Hepatocyte (in vitro differentiated cells): ENCODE results near the gene DDX52. TPM values are rescaled to one million over a fixed set of nuclear protein-coding genes. Genes with fewer than 3 reads are reported as not detected.

Source experiments
- DNase-seq: peaks from one replicate; pipeline ENCODE4 v3.0.0-alpha.2; 2016; ENCODE audit warnings: low spot score
- H2AFZ ChIP-seq: fragments of 200-600 bp; sonication (generic); 2 replicates; pipeline ENCODE4 v1.6.0; 2016; ENCODE audit warnings: antibody characterized with exemption, mild to moderate bottlenecking
- H3K27ac ChIP-seq: fragments of 200-600 bp; sonication (generic); 2 replicates; pipeline ENCODE4 v1.5.1; 2016; ENCODE audit warnings: mild to moderate bottlenecking
- H3K27me3 ChIP-seq: fragments of 200-600 bp; sonication (generic); 2 replicates; pipeline ENCODE4 v1.6.1; 2016
- H3K36me3 ChIP-seq: fragments of 200-600 bp; sonication (generic); replicated peaks from 2 replicates; pipeline ENCODE4 v1.5.1; 2016; ENCODE audit warnings: low read depth; ENCODE audit not compliant: insufficient read depth
- H3K4me1 ChIP-seq: fragments of 200-600 bp; sonication (generic); 2 replicates; pipeline ENCODE4 v1.5.1; 2016; ENCODE audit warnings: mild to moderate bottlenecking, moderate library complexity; ENCODE audit not compliant: insufficient read depth
- H3K4me2 ChIP-seq: fragments of 200-600 bp; sonication (generic); 2 replicates; pipeline ENCODE4 v1.6.0; 2016
- H3K4me3 ChIP-seq: fragments of 200-600 bp; sonication (generic); 2 replicates; pipeline ENCODE4 v1.5.1; 2016; ENCODE audit warnings: mild to moderate bottlenecking
- H3K79me2 ChIP-seq: fragments of 200-600 bp; sonication (generic); 2 replicates; pipeline ENCODE4 v1.6.0; 2017; ENCODE audit warnings: mild to moderate bottlenecking
- H3K9me2 ChIP-seq: fragments of 200-600 bp; sonication (generic); replicated peaks from 2 replicates; pipeline ENCODE4 v1.6.0; 2017; ENCODE audit warnings: mild to moderate bottlenecking; ENCODE audit not compliant: insufficient read depth
- H3K9me3 ChIP-seq: fragments of 200-600 bp; sonication (generic); 2 replicates; pipeline ENCODE4 v1.5.1; 2016; ENCODE audit warnings: low read depth, mild to moderate bottlenecking
- H4K20me1 ChIP-seq: fragments of 200-600 bp; sonication (generic); 2 replicates; pipeline ENCODE4 v1.6.0; 2016; ENCODE audit warnings: mild to moderate bottlenecking; ENCODE audit not compliant: insufficient read depth, poor library complexity, severe bottlenecking
- CTCF ChIP-seq: fragments of 200-600 bp; sonication (generic); IDR thresholded peaks from 2 replicates; pipeline ENCODE4 v1.5.1; 2016; ENCODE audit warnings: antibody characterized with exemption, mild to moderate bottlenecking; ENCODE audit not compliant: poor library complexity
- EZH2 ChIP-seq: fragments of 200-600 bp; sonication (generic); IDR thresholded peaks from 2 replicates; pipeline ENCODE4 v1.6.1; 2016; ENCODE audit warnings: antibody characterized with exemption, mild to moderate bottlenecking, borderline replicate concordance
- EZH2phosphoT487 ChIP-seq: fragments of 200-600 bp; sonication (generic); IDR thresholded peaks from one replicate; pipeline ENCODE4 v1.6.1; 2018; ENCODE audit warnings: antibody characterized with exemption, mild to moderate bottlenecking, low read depth, moderate library complexity; ENCODE audit not compliant: unreplicated experiment, severe bottlenecking
- WGBS: methylation state at CpG from one replicate; pipeline ENCODE4 v1.1.6; 2016; ENCODE audit warnings: low lambda C conversion rate; ENCODE audit errors: missing lambda C conversion rate; 5-methylcytosine and 5-hydroxymethylcytosine counted together
- polyA plus RNA-seq: library from polyadenylated mRNA; unstranded; fragments of >200 nt; fragmentation: Nextera tagmentation; extraction: Ambion mirVana; gene quantifications from 2 replicates; pipeline ENCODE4 v1.2.1, GENCODE V29; 2016
- total RNA-seq: library from RNA; depleted of rRNA; stranded (reverse); fragments of >200 nt; gene quantifications from 2 replicates; pipeline ENCODE4 v1.2.3, GENCODE V29; 2014

DDX52 gene
- total and polyA plus RNA-seq, 2 experiments from 2014 or later = 31.0 to 45.7 TPM

- H3K9me3 ChIP-seq = no peaks in the 10 kb centered on the region
- H3K79me2 ChIP-seq = peaks cover 74% of the 10 kb centered on the region
- DNase-seq = no peak
These were observed 37.3 kb downstream of the DDX52 start for GRCh38 chr17:37605813-37606505.

GRCh38 chr17:37605081-37605480 lies 38.2 kb downstream of the DDX52 start:
- no peaks in the 10 kb centered on the region for H3K9me3 ChIP-seq
- no peak overlapping the region for H3K4me3 ChIP-seq
- H2AFZ ChIP-seq = no peak overlapping the region
- no peak for TF ChIP-seq EZH2
- no peak for TF ChIP-seq CTCF
- TF ChIP-seq EZH2phosphoT487 = no peak
- no peak overlapping the region for H3K4me2 ChIP-seq
- DNase-seq = no peak
- H3K79me2 ChIP-seq = peaks cover 81% of the 10 kb centered on the region
- 85% methylated on average over 4 of the region's 4 CpGs for WGBS
- no peaks in the 10 kb centered on the region for H3K27me3 ChIP-seq
- peaks cover 5% of the 10 kb centered on the region for H4K20me1 ChIP-seq
- no peak overlapping the region for H3K27ac ChIP-seq
- H3K4me1 ChIP-seq = peaks cover 8% of the 10 kb centered on the region
- H3K36me3 ChIP-seq = no peaks in the 10 kb centered on the region
- no peaks in the 10 kb centered on the region for H3K9me2 ChIP-seq

More at GRCh38 chr17:37605813-37606505, 37.3 kb downstream of the DDX52 start:
- Histone ChIP-seq H3K9me2 (no peaks in the 10 kb centered on the region), H3K27ac (no peak overlapping the region), H3K36me3 (no peaks in the 10 kb centered on the region), H3K27me3 (no peaks in the 10 kb centered on the region), H3K4me2 (no peak overlapping the region), H3K4me1 (peaks cover 8% of the 10 kb centered on the region), H2AFZ (no peak overlapping the region), H3K4me3 (no peak overlapping the region), H4K20me1 (peaks cover 5% of the 10 kb centered on the region)
- TF ChIP-seq CTCF = no peak
- TF ChIP-seq EZH2 = no peak
- TF ChIP-seq EZH2phosphoT487 = no peak
- WGBS = 89% methylated on average over 7 of the region's 7 CpGs

- WGBS = 91% methylated on average over 6 of the region's 6 CpGs
- Histone ChIP-seq H3K9me2 (no peaks in the 10 kb centered on the region), H3K4me1 (peaks cover 8% of the 10 kb centered on the region), H3K4me2 (no peak overlapping the region), H3K9me3 (no peaks in the 10 kb centered on the region), H3K36me3 (no peaks in the 10 kb centered on the region), H3K4me3 (no peak overlapping the region), H3K27me3 (no peaks in the 10 kb centered on the region), H4K20me1 (peaks cover 5% of the 10 kb centered on the region), H3K79me2 (peaks cover 83% of the 10 kb centered on the region), H2AFZ (no peak overlapping the region), H3K27ac (no peak overlapping the region)
- TF ChIP-seq EZH2phosphoT487 = no peak
- no peak for DNase-seq
These were observed 38.7 kb downstream of the DDX52 start for GRCh38 chr17:37604556-37604955.

GRCh38 chr17:37598145-37598544 lies 45.1 kb downstream of the DDX52 start:
- H3K9me3 ChIP-seq = no peaks in the 10 kb centered on the region
- H3K4me1 ChIP-seq = no peaks in the 10 kb centered on the region
- H3K36me3 ChIP-seq = no peaks in the 10 kb centered on the region
- TF ChIP-seq EZH2phosphoT487 = no peak
- no peak for TF ChIP-seq EZH2
- no peak for TF ChIP-seq CTCF
- DNase-seq = no peak
- H3K27ac ChIP-seq = no peak overlapping the region
- no peak overlapping the region for H2AFZ ChIP-seq
- H4K20me1 ChIP-seq = peaks cover 5% of the 10 kb centered on the region
- no peaks in the 10 kb centered on the region for H3K9me2 ChIP-seq
- no peaks in the 10 kb centered on the region for H3K27me3 ChIP-seq
- H3K4me2 ChIP-seq = no peak overlapping the region
- peaks cover 44% of the 10 kb centered on the region for H3K79me2 ChIP-seq
- 98% methylated on average over 2 of the region's 2 CpGs for WGBS
- H3K4me3 ChIP-seq = no peak overlapping the region
